Esophagus squamous epithelium (tissue), 5 donors: ENCODE results near the gene CAMK2A. TPM values are rescaled to one million over a fixed set of nuclear protein-coding genes. Genes with fewer than 3 reads are reported as not detected.

Source experiments
- DNase-seq: peaks from one replicate; lab custom pipeline; 2025; lab: John Stamatoyannopoulos, UW
- H3K27ac ChIP-seq, 4 donors: fragments of 200-600 bp; sonication (generic); one replicate each; pipeline ENCODE4 v1.5.1; 2016 to 2019; ENCODE audit warnings: mild to moderate bottlenecking in 1 of 4
- H3K27me3 ChIP-seq, 4 donors: fragments of 200-600 bp; sonication (generic); 1 replicate in 3 of 4; 2 replicates in 1 of 4; pipeline versions ENCODE4 v1.5.1 to v1.6.0; 2017 to 2021; ENCODE audit warnings: antibody characterized with exemption in 1 of 4
- H3K36me3 ChIP-seq, 3 donors: fragments of 200-600 bp; sonication (generic); one replicate each; pipeline ENCODE4 v1.5.1; 2016 to 2019
- H3K4me1 ChIP-seq, 3 donors: fragments of 200-600 bp; sonication (generic); one replicate each; pipeline ENCODE4 v1.5.1; 2017 to 2019
- H3K4me3 ChIP-seq, 4 donors: fragments of 200-600 bp; sonication (generic); 1 replicate in 3 of 4; 2 replicates in 1 of 4; pipeline ENCODE4 v1.5.1; 2016 to 2019; ENCODE audit warnings: mild to moderate bottlenecking in 2 of 4, moderate library complexity in 1 of 4
- H3K9me3 ChIP-seq, 3 donors: fragments of 200-600 bp; sonication (generic); one replicate each; pipeline ENCODE4 v1.5.1; 2016 to 2019
- POLR2A ChIP-seq, 4 donors: fragments of 450-650 bp; IDR thresholded peaks; one replicate each; pipeline ENCODE4 v1.6.1; 2017; ENCODE audit warnings: antibody characterized with exemption in 4 of 4, mild to moderate bottlenecking in 4 of 4, moderate library complexity in 3 of 4
- WGBS, 2 donors: methylation state at CpG; one replicate each; pipeline ENCODE4 v1.1.5; 2018; 5-methylcytosine and 5-hydroxymethylcytosine counted together
- intact Hi-C: fragments of 100-400 bp; cut with DNase I; formaldehyde crosslinking; loops from one replicate; pipeline ENCODE4 v1.15.0; 2022
- total RNA-seq, 4 donors: library from RNA; depleted of rRNA; stranded (reverse); fragments of >200 nt; gene quantifications; one replicate each; pipeline ENCODE4 v1.1.0, GENCODE V29; 2016
- TF ChIP-seq, protein P1 (sequence below), 6 experiments: fragments of 450-650 bp in 4 of 6; fragments of 200-600 bp in 2 of 6; sonication (generic) in 2 of 6; IDR thresholded peaks; one replicate each; pipeline ENCODE4 v1.5.1; 2016 to 2019; ENCODE audit warnings: antibody characterized with exemption in 6 of 6, mild to moderate bottlenecking in 4 of 6, moderate library complexity in 4 of 6
- donor health status: DM: yes; HTN: yes; CAD: no.

The CAMK2A gene
- total RNA-seq, 4 donors from 2014 or later, result 0.04 TPM; not detected in 3

DNA sequence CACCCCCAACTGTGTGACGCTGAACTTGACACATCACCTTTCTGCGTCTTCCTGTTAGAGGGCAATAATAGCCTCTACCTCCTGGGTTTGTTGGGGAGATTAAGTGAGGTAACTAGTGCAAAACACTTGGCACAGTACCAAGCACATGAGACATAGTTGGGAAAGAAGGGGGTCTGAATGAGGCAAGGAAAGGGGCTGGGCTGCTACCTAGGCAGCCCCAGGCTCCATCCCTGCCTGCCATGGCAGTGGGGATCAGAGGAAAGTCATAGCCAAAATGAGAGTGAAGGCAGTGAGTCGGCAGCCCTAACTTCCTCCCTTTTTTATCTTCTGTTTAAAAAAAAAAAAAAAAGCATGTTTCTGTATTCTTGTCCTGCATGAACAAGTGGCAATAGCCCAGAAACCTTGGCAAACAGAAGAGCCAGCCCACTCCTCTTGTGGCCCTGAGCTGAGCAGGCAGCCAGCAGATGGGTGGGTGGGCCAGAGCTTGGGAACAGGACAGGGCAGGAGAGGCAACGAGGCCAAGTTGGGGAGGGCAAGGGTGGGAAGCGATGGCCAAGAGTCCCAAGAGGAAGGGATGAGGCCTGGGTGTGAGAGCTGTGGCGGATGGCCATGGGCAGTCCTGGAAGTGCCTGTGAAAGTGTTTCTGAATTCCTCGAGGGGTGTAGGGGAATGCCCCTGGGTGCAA lies 11.4 kb downstream of the CAMK2A start:
- WGBS, 2 donors, result 49 to 60% methylated on average over 3 to 6 of the region's 7 CpGs
- Histone ChIP-seq H3K4me3 (no peak overlapping the region), H3K27me3 (peaks cover 0 to 5% (median 0%) of the 10 kb centered on the region in 4 donors), H3K4me1 (no peaks in the 10 kb centered on the region), H3K36me3 (no peaks in the 10 kb centered on the region), H3K9me3 (no peaks in the 10 kb centered on the region), H3K27ac (no peak overlapping the region)
- intact Hi-C loops, result loop anchor here (10.0 kb wide), 2 partner anchors 77 to 157 kb away; partner anchors contain the start of gene TCOF1
- DNase-seq, result no peak
- no peak for TF ChIP-seq POLR2A (IDR thresholded peaks at IDR 0.05)
- TF ChIP-seq, protein P1, sequence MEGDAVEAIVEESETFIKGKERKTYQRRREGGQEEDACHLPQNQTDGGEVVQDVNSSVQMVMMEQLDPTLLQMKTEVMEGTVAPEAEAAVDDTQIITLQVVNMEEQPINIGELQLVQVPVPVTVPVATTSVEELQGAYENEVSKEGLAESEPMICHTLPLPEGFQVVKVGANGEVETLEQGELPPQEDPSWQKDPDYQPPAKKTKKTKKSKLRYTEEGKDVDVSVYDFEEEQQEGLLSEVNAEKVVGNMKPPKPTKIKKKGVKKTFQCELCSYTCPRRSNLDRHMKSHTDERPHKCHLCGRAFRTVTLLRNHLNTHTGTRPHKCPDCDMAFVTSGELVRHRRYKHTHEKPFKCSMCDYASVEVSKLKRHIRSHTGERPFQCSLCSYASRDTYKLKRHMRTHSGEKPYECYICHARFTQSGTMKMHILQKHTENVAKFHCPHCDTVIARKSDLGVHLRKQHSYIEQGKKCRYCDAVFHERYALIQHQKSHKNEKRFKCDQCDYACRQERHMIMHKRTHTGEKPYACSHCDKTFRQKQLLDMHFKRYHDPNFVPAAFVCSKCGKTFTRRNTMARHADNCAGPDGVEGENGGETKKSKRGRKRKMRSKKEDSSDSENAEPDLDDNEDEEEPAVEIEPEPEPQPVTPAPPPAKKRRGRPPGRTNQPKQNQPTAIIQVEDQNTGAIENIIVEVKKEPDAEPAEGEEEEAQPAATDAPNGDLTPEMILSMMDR (IDR thresholded peaks at IDR 0.05), result no peak

DNA sequence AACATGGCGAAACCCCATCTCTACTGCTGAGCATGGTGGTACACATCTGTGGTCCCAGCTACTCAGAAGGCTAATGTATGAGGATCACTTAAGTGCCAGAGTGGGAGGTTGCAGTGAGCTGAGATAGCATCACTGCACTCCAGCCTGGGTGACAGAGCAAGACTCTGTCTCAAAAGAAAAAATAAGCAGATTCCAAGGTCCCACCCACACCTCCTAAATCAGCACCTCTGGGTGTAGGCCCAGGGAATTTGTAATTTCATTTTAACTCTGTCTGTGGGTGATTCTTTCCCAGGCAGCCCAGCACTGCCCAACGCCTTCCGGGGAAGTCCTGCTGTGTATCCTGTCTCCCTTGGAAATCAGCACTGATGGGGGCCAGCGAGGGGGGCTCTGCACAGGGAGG lies 12.5 kb downstream of the CAMK2A start:
- Histone ChIP-seq H3K9me3 (no peaks in the 10 kb centered on the region), H3K27ac (no peak overlapping the region), H3K4me1 (no peaks in the 10 kb centered on the region), H3K4me3 (no peak overlapping the region), H3K36me3 (no peaks in the 10 kb centered on the region), H3K27me3 (peaks cover 0 to 5% (median 0%) of the 10 kb centered on the region in 4 donors)
- no peak for TF ChIP-seq POLR2A (IDR thresholded peaks at IDR 0.05)
- TF ChIP-seq, protein P1 (IDR thresholded peaks at IDR 0.05), result no peak
- intact Hi-C loops, result loop anchor here (10.0 kb wide), 2 partner anchors 78 to 158 kb away; partner anchors contain the start of gene TCOF1
- no peak for DNase-seq
- 83 to 90% methylated on average over 3 of the region's 4 CpGs for WGBS, 2 donors

DNA sequence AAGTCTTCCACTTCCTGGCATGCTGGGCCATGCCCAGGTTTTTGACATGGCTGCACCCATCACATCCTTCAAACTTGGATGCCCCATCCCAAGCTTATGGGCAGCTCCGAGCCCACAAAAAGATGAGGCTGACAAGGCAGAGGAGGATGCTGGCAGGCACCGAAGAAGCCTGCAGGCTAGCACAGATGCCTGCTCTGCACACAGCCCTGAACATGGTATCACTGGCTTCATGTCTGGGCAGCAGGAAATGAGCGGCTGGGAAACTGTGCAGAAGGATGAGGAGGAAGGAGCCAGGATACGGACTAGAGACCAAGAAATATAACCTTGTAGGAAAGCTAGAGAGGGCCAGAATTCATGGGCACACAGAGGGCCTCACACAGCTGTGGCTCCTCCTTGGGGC lies 14.8 kb downstream of the CAMK2A start:
- Histone ChIP-seq H3K9me3 (no peaks in the 10 kb centered on the region), H3K27ac (no peak overlapping the region), H3K4me3 (no peak overlapping the region), H3K4me1 (peaks cover 0 to 8% (median 0%) of the 10 kb centered on the region in 3 donors), H3K36me3 (no peaks in the 10 kb centered on the region), H3K27me3 (peaks cover 0 to 4% (median 0%) of the 10 kb centered on the region in 4 donors)
- no peak for TF ChIP-seq POLR2A (IDR thresholded peaks at IDR 0.05)
- TF ChIP-seq, protein P1 (IDR thresholded peaks at IDR 0.05), result no peak
- intact Hi-C loops, result loop anchor here (10.0 kb wide), 2 partner anchors 80 to 160 kb away; partner anchors contain the start of gene TCOF1
- DNase-seq, result no peak
- 81 to 90% methylated on average over 3 of the region's 4 CpGs for WGBS, 2 donors

DNA sequence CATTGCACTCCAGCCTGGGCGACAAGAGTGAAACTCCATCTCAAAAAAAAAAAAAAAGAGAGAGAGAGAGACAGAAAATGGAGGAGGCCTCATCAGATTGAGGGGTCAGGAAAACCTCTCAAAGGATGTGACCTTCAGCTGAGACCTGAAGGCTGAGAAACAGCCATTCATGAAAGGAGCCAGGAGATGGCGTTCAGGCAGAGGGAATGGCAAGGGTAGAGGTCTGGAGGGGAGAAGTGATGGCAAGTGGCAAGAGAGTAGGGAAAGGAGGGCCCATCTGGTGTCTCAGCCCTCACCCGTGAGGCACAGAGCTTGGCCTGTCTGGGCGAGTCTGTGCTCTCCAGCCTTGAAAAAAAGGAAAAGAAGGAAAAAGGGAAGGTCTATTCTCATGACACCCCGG lies 17.0 kb downstream of the CAMK2A start:
- no peaks in the 10 kb centered on the region for H3K36me3 ChIP-seq
- H3K27ac ChIP-seq, result no peak overlapping the region
- H3K4me1 ChIP-seq, result peaks cover 0 to 8% (median 0%) of the 10 kb centered on the region in 3 donors
- no peak for DNase-seq
- WGBS, 2 donors, result 26 to 53% methylated on average over 5 of the region's 5 CpGs
- H3K4me3 ChIP-seq, result no peak overlapping the region
- intact Hi-C loops, result loop anchor here (10.0 kb wide), 2 partner anchors 82 to 162 kb away; partner anchors contain the start of gene TCOF1
- no peak for TF ChIP-seq POLR2A (IDR thresholded peaks at IDR 0.05)
- TF ChIP-seq, protein P1 (IDR thresholded peaks at IDR 0.05), result peak in 5 of 6 experiments; percentile 6 to 53 (median 20)
- no peaks in the 10 kb centered on the region for H3K27me3 ChIP-seq
- no peaks in the 10 kb centered on the region for H3K9me3 ChIP-seq

DNA sequence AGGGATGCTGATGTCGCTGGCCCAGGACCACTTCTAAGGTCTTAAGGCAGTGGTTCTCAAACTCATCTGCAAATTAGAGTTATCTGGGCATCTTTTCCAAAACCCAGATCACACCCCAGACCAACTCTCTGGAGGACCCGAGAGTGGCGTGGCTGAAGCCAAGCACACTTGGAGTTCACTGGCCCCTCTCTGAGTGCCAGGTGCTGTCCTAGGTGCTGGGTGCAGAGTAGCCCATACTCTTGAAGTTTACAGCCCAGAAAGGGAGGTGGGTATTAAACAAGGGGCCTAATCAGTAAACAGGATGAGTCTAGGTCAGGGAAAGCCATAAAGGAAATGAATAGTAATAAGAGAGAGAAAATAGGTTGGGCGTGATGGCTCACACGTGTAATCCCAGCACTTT lies 17.6 kb downstream of the CAMK2A start:
- no peak for DNase-seq
- Histone ChIP-seq H3K36me3 (no peaks in the 10 kb centered on the region), H3K27me3 (no peaks in the 10 kb centered on the region), H3K9me3 (no peaks in the 10 kb centered on the region), H3K4me3 (no peak overlapping the region), H3K27ac (no peak overlapping the region), H3K4me1 (peaks cover 0 to 8% (median 0%) of the 10 kb centered on the region in 3 donors)
- intact Hi-C loops, result loop anchor here (10.0 kb wide), 2 partner anchors 83 to 163 kb away; partner anchors contain the start of gene TCOF1
- TF ChIP-seq, protein P1 (IDR thresholded peaks at IDR 0.05), result no peak
- no peak for TF ChIP-seq POLR2A (IDR thresholded peaks at IDR 0.05)
- WGBS, 2 donors, result 83% methylated on average over 5 of the region's 5 CpGs
